GM12864 (cell line): ENCODE results near the gene IRF2BPL.
A peak's percentile ranks its signal among the peaks of the same experiment; 100 is the strongest.
"Not testable (repeated sequence)": the region's sequence is repeated elsewhere in the genome, so short reads cannot be mapped to it uniquely, and the experiment has no call there.

Experiments
- DNase-seq: peaks from one replicate; pipeline ENCODE4 v3.0.0-alpha.2; 2011; ENCODE audit warnings: low read depth
- H3K4me3 ChIP-seq: 2 replicates; pipeline ENCODE4 v1.5.1; 2011; ENCODE audit warnings: mild to moderate bottlenecking, low read depth, low read length, control low read depth
- CTCF ChIP-seq: IDR thresholded peaks from 2 replicates; pipeline ENCODE4 v1.5.1; 2011; ENCODE audit warnings: low read depth, mild to moderate bottlenecking, moderate library complexity, low read length, control low read depth, inconsistent platforms; ENCODE audit errors: missing control alignments

The IRF2BPL gene

GRCh38 chr14:77024171-77024691, 4.3 kb downstream of the IRF2BPL start:
- no peak for DNase-seq
- TF ChIP-seq CTCF = no peak
- H3K4me3 ChIP-seq = no peak overlapping the region

GRCh38 chr14:77023001-77023996, 5.2 kb downstream of the IRF2BPL start:
- no peak for DNase-seq
- H3K4me3 ChIP-seq = no peak overlapping the region
- TF ChIP-seq CTCF = peak; percentile 4

GRCh38 chr14:77022236-77022852, 6.2 kb downstream of the IRF2BPL start:
- TF ChIP-seq CTCF = no peak
- H3K4me3 ChIP-seq = no peak overlapping the region
- DNase-seq = no peak

DNA sequence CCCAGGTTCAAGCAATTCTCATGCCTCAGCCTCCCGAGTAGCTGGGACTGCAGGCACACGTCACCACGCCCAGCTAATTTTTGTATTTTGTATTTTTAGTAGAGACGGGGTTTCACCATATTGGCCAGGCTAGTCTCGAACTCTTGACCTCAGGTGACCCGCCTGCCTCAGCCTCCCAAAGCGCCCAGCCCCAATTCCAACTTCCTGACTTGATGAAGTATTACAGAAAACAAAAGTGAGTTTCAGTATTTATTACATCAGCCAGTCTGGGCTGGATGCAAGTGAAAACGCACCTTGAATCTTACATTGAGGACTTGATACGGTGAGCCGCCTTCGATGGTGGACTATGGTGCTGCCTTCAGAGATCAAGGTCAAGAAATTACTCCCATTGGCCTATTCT, 7.1 kb downstream of the IRF2BPL start:
- H3K4me3 ChIP-seq, DNase-seq: not testable (repeated sequence)

DNA sequence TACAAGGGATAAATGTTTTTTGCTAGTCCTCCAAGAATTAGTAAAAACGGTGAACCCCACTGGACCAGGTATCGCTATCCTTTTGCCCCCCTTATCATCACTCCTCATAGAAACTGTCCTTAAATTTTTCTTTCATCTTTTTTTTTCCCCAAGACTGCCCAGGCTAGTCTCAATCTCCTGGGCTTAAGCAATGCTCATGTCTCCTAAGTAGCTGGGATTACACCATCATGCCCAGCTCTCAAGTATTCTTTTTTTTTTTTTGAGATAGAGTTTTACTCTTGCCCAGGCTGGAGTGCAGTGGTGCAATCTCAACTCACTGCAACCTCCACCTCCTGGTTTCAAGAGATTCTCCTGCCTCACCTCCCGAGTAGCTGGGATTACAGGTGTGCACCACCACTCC, 9.7 kb downstream of the IRF2BPL start:
- H3K4me3 ChIP-seq = no peak overlapping the region
- no peak for DNase-seq
- TF ChIP-seq CTCF = no peak

GRCh38 chr14:77017666-77018065, 10.8 kb downstream of the IRF2BPL start:
- no peak for TF ChIP-seq CTCF
- no peak for DNase-seq
- H3K4me3 ChIP-seq = no peak overlapping the region

DNA sequence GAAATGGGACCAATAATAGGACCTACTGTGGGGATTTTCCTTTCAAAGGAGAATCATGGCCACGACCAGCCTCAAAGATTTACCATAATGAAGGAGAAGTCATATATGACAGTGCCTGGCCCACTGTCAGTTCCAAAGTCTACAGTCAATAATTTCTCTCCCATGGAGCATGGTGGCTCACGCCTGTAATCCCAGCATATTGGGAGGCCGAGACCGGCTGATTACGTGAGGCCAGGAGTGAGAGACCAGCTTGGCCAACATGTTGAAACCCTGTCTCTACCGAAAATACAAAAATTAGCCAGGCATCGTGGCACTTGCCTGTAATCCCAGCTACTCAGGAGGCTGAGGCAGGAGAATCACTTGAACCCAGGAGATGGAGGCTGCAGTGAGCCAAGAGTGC, 13.8 kb downstream of the IRF2BPL start:
- no peak for DNase-seq
- TF ChIP-seq CTCF = no peak
- no peak overlapping the region for H3K4me3 ChIP-seq
